Keratinocyte (primary cell): ENCODE measurements around the gene CPLANE2.

Experiments used
- CTCF ChIP-seq, 3 experiments: IDR thresholded peaks in 1 of 3; conservative IDR thresholded peaks in 1 of 3; optimal IDR thresholded peaks in 1 of 3; 2 replicates in 2 of 3; 3 replicates in 1 of 3; pipeline versions ENCODE3 to v1.5.1; 2011; ENCODE audit warnings: low read length in 3 of 3, mild to moderate bottlenecking in 3 of 3, moderate library complexity in 2 of 3, control low read depth in 1 of 3, inconsistent platforms in 1 of 3; ENCODE audit not compliant: insufficient read depth in 2 of 3; ENCODE audit errors: extremely low read depth in 1 of 3
- EZH2 ChIP-seq: IDR thresholded peaks from one replicate; pipeline ENCODE4 v1.6.1; 2012; ENCODE audit warnings: inconsistent platforms, mild to moderate bottlenecking, low read length, moderate library complexity

GRCh38 chr1:16196874-16197273 lies 40.1 kb downstream of the CPLANE2 start:
- no peak for TF ChIP-seq CTCF (optimal IDR thresholded peaks at IDR 0.05 in 1 of 3, IDR thresholded peaks at IDR 0.05 in 1 of 3, conservative IDR thresholded peaks at IDR 0.05 in 1 of 3; ENCODE audit: extremely low read depth in 1 of 3, insufficient read depth in 2 of 3, low read length in 3 of 3)
- TF ChIP-seq EZH2 = no peak
